G401 (cell line): ENCODE data around the gene ZNF341. TPM values are rescaled to one million over a fixed set of nuclear protein-coding genes. Genes with fewer than 3 reads are reported as not detected.
A peak's percentile ranks its signal among the peaks of the same experiment; 100 is the strongest.
"Not testable (repeated sequence)": the region's sequence is repeated elsewhere in the genome, so short reads cannot be mapped to it uniquely, and the experiment has no call there.

ENCODE experiments used
- DNase-seq: peaks from one replicate; pipeline ENCODE4 v3.0.0-alpha.2; 2015; ENCODE audit warnings: low spot score
- in situ Hi-C: cut with HindIII; loops from 2 replicates; pipeline ENCODE4 v1.10.0; 2016; ENCODE audit warnings: low sequenced_read_pairs, mixed read lengths
- total RNA-seq: library from RNA; depleted of rRNA; stranded (reverse); fragments of >200 nt; shearing (Covaris generic); gene quantifications from 2 replicates; pipeline ENCODE4 v1.2.3, GENCODE V29; 2014

ZNF341 gene
- total RNA-seq, 1 experiment from 2014 or later, result 2.3 TPM

- DNase-seq, in situ Hi-C loops: not testable (repeated sequence)
Measured at GRCh38 chr20:33700696-33701441, 30.9 kb upstream of the ZNF341 start.

DNA sequence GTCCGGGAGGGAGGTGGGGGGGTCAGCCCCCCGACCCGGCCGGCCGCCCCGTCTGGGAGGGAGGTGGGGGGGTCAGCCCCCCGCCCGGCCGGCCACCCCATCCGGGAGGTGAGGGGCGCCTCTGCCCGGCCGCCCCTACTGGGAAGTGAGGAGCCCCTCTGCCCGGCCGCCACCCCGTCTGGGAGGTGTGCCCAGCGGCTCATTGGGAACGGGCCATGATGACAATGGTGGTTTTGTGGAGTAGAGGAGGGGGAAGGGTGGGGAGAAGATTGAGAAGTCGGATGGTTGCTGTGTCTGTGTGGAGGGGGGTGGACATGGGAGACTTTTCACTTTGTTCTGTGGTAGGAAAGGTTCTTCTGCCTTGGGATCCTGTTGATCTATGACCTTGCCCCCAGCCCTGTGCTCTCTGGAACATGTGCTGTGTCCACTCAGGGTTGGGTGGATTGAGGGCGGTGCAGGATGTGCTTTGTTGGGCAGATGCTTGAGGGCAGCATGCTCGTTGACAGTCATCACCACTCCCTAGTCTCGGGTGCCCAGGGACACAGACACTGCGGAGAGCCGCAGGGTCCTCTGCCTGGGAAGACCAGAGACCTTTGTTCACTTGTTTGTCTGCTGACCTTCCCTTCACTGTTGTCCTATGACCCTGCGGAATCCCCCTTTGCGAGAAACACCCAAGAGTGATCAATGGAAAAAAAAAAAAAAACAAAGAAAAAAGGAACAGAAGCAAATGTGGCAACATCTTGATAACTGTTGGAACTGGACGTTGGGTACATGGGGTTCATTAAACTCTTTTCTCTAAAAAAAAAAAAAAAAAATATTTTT is 30.0 kb upstream of the ZNF341 start:
- DNase-seq, result no peak
- in situ Hi-C loops, result no loop called here

DNA sequence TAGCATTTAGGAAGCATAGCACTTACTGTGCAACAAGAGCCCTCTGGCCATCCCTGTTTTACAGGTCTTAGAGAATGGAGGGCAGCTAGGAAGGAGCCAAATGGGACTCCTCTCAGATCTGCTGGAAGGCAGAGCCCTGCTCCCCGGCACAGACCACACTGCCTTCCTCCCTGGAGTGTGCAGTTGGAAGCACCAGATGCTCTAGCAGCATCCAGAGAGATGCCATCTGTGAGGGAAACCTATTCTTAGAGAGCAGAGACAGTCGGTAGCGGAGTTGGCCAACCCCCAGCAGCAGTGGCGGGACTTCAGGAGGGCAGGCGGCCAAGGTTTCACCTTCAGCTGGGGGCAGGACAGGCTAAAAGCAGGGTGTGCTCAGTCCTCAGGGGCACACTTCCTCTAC is 28.9 kb upstream of the ZNF341 start:
- in situ Hi-C loops, result no loop called here
- DNase-seq, result peak; percentile 97

GRCh38 chr20:33703498-33704137 is 28.2 kb upstream of the ZNF341 start:
- DNase-seq, result no peak

DNA sequence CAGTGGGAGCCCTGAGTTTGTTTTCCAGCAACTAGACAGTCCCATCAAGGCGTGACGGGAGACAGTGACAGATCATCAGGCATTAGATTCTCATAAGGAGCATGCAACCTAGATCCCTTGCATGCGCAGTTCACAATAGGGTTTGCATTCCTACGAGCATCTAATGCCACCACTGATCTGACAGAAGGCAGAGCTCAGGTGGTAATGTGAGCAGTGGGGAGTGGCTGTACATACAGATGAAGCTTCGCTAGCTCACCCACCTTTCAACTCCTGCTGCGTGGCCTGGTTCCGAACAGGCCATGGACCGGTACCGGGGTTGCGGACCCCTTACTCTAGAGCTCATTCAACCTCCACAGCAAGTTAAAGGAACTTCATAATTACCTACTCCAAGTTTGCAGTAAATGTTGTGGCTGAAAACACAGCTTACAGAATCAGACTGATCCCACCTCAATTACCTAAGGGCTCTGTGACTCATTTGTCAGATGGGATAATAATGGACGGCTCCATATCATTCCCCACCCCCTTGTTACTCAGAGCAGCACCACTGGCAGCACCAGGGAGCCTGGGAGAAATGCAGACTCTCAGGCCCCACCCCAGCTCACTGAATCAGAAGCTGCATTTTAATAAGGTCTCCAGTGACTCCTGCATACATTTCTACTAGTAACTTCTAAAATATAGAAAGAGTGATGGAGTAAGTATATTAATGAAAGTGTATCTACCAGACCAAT is 27.4 kb upstream of the ZNF341 start:
- DNase-seq, result no peak
- in situ Hi-C loops, result no loop called here

More at GRCh38 chr20:33703498-33704137, 28.2 kb upstream of the ZNF341 start:
- in situ Hi-C loops, result no loop called here

- in situ Hi-C loops, result no loop called here
- no peak for DNase-seq
Measured at GRCh38 chr20:33707668-33708067, 24.1 kb upstream of the ZNF341 start.

DNA sequence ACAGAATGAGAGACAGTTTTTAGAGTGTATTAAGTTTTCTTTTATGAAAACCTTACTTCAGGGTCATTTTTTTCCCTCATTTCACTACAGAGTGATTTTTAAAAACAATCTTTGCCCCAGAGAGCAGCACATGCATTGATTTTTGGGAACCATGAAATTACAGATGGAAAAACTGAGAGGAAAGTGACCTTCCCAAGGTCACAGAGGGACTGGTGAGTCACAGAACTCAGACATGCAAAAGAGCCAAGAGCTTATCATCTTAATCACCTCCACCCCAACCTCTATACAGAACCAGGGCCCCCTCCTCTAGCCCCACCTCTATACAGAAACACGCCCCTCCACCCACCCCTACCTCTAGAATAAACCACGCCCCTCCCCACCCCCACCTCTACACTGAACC is 22.4 kb upstream of the ZNF341 start:
- in situ Hi-C loops, result no loop called here
- no peak for DNase-seq

DNA sequence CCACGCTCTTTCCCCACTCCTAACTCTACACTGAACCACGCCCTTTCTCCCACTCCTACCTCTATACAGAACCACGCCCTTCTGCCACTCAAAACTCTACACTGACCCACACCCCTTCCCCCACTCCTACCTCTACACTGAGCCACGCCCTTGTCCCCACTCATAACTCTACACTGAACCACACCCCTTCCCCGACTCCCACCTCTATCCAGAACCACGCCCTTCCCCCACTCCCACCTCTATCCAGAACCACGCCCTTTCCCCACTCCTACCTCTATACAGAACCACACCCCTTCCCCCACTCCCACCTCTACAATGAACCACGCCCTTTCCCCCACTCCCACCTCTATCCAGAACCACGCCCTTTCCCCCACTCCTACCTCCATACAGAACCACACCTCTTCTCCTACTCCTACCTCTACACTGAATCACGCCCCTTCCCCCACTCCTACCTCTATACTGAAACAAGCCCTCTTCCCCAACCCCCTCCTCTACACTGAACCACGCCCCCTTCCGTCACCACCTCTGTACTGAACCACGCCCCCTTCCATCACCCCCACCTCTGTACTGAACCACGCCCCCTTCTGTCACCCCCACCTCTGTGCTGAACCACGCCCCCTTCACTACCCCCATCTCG is 21.8 kb upstream of the ZNF341 start:
- in situ Hi-C loops, result no loop called here
- no peak for DNase-seq

DNA sequence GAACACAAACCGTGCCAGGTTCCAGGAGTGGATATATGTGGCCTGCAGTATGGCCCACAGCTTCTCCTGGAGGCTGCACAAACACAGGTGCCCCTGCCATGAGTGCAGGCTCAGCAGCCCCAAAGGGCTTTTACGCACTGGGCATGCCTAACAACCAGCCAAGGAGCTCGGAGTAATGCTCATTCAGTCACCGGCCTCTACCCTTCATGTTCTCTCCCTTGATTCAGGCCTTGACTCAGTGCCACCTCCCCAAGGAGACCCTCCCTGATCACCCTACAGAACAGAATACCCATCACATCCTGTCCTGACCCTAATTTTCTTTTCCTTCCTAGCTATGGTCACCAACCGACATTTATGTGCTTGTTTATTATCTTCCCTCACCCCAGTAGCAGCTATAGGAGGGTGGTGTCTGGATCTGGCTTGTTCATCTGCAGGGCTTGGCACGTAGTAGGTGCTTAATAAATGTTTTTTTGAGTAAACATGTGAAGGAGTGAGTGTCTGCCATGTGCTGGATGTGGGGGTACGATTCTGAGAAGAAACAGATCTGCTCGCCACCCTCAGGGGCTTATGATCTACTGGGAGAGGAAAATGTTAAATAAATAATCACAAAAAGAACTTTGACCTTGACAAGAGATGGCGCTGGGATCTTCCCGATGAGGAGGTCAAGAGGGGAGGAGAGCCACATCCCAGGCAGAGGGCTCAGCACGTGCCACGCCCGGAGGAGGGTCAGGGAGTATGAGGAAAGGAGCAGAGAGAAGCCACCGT is 20.9 kb upstream of the ZNF341 start:
- in situ Hi-C loops, result no loop called here

GRCh38 chr20:33711446-33711738 is 20.4 kb upstream of the ZNF341 start:
- no peak for DNase-seq
- in situ Hi-C loops, result no loop called here

More for the DNA sequence above, 20.9 kb upstream of the ZNF341 start:
- DNase-seq, result no peak

DNA sequence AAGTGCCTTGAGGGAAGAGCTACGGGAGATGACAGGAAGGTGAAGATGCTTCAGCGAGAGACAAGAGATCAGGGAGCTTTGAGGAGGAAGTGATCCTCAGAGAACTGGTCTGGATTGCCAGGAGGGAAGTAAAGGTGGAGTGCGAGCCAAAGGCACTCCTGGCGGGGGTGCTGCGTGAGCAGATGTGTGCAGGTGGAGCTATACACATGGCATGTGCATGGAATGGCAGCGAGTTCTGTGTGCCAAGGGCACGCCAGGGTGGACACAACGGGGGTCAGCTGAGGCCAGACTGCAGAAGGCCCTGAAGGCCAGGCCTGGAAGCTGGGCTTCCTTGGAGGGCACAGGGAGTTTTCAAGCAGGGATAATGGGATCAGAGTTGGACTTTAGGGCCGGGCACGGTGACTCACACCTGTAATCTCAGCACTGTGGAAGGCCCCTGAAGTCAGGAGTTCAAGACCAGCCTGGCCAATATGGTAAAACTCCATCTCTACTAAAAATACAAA is 17.9 kb upstream of the ZNF341 start:
- in situ Hi-C loops, result no loop called here

GRCh38 chr20:33716498-33716897 is 15.3 kb upstream of the ZNF341 start:
- no peak for DNase-seq
- in situ Hi-C loops, result no loop called here

More for the DNA sequence above, 17.9 kb upstream of the ZNF341 start:
- no peak for DNase-seq

DNA sequence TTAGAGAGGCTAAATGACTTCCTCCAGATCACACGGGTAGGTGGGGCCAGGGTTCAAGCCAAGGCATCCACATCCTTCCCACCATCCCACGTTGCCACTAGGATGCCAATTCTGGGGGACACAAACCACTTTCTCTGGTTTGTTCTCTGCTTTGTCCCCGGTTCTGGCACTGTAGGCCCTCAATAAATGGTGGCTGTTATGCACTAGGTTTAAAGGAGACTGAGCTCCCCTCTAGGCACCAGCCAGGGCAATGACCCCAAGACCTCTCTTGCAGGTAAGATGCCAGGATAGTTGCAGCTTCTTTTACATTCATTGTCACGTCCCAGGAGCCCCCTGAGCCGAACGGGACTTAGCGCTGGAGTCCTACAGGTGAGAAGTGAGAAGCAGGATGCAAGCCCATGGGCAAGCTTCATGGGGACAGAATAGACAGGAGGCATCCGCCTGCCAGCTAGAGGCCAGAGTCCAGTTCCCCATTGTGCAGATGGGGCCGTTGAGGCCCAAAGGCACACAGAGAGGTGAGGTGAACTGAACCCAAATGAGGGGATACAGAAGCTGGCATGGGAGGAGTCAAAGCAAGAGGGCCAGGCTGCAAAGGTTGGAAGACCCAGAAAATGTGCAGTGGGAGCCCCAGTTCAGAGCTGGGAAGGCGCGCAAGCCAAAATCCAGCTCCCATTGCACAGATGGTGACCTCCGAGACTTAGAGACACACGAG is 12.4 kb upstream of the ZNF341 start:
- in situ Hi-C loops, result no loop called here

DNA sequence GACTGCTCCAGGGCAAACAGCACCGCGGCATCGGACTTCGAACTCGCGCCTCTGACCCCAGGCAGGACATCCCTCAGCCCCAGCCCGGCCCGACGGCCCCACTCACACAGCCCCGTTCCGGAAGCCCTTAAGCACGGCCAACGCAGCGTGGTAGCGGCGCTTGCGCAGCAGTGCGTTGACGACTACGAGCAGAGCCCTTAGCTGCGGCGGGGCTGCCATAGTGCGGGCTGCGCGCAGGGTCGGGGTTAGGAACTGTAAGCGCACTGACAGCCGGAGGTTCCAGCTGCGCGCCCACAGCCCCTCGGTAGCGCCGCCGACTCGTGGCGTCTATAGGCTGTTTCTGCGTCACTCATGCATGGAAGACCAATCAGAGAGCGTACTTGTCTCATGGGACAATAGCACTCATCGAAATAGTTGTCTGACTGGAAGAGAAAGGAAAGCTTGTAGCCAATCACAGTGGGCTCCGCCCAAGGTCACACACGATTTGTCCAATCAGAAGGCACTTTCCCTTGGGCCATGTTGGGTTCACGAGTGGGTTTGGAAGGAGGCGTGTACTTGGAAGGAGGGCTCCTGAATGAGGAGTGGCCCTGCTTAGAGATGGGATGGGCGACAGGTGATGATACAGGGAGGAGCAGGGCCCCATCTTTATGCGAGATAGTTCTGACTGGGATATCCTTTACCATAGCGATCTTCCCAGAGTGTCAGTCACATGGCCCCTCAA is 11.6 kb upstream of the ZNF341 start, which contains the start of gene PXMP4:
Gene PXMP4, minus strand, starts transcription at position 322 of the 721 bp plus-strand sequence. Its CDS starts 103 bp downstream, at position 219.
- in situ Hi-C loops, result no loop called here

More for the DNA sequence above, 12.4 kb upstream of the ZNF341 start:
- peak; percentile 12 for DNase-seq

GRCh38 chr20:33721391-33722140 is 10.2 kb upstream of the ZNF341 start:
- DNase-seq, result no peak
- in situ Hi-C loops, result no loop called here

More for the DNA sequence above, 11.6 kb upstream of the ZNF341 start, which contains the start of gene PXMP4:
- peak; percentile 99 for DNase-seq

DNA sequence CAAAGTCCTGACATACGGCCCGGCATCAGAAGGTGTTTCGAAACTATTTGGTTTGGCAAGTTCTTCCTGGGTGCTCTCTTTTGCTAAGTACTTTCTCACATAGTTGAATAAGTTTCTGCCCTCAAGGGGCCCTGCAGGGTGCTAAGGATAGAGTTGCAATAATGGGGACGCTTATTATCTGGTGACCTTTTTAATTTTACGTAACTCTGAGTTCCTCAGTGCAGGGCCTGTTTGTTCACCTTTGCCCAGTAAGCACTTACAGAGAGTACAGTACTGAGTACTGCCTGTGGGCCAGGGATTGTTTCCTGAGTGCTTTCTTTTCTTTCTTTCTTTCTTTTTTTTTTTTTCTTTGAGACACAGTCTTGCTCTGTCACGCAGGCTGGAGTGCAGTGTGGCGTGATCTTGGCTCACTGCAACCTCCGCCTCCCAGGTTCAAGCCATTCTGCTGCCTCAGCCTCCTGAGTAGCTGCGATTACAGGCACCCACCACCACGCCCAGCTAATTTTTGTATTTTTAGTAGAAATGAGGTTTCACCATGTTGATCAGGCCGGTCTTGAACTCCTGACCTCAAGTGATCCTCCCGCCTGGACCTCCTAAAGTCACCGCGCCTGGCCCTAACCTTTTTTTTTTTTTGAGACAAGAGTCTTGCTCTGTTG is 7.2 kb upstream of the ZNF341 start:
- in situ Hi-C loops, result no loop called here
- no peak for DNase-seq
